Measurements from ENCODE around the gene FOXD1. TPM values are rescaled to one million over a fixed set of nuclear protein-coding genes. Genes with fewer than 3 reads are reported as not detected.

The FOXD1 gene
- total RNA-seq, 1 experiment from 2014 or later = 2.8 TPM

DNA sequence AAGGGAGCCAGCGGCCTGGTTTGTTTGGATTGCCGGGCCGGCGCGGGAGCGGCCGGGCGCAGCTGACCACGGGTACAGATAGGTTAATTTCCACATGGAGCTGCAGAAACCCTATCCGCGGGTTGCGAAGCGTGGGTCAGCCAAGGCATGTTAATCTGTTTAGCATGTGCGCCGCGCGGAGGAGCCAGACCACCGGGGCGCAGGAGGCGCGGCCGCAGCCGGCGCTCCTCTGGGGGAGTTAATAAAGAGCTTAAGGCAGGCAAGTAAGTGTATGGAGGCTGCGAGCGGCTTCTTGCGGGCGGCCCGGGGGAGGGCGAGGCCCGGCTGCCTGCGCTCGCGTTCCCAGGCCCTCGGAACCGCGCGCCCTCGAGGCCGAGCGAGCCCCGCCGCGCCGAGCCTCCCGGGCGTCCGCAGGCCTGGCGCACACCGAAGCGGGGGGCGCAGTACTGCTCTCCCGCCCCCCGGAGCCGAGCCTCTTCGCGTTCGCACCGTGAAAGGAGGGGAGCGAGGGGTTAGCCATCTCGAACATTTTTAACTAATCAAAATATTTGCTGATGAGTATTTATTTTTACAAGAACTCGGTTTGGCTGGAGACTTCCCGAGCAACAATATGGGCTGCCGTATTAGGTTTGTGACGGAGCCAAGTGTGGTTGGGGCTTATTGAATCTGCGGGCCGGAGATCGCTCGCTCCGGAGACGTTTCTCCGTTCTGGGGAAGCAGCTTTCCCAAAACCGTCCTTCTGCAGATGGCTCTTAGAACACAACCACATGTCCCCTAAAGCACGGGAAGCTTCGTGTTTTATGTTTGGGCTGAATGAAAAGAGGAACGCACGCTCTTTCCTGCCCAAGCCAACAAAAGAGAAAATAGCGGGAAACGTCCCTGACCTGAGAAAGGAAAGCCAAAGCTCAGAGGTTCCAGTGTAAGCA lies 28.8 kb downstream of the FOXD1 start:
- no TSS peak for BruUV-seq (replicated peaks)
- DNase-seq = peak in 1 of 2 experiments; percentile 23
- intact Hi-C loops (cut with micrococcal nuclease; ENCODE audit: unreplicated experiment) = loop anchor here (1.0 kb wide), 1 partner anchor 26 kb away; no protein-coding TSS in a partner anchor
- Mint-ChIP-seq H3K27ac (ENCODE audit: unreplicated experiment) (no peak overlapping the region), H3K27me3 (ENCODE audit: insufficient read depth, unreplicated experiment) (peaks cover 7% of the 10 kb centered on the region), H3K4me1 (ENCODE audit: low read depth, unreplicated experiment) (no peaks in the 10 kb centered on the region), H3K9me3 (ENCODE audit: unreplicated experiment) (no peaks in the 10 kb centered on the region), H3K36me3 (ENCODE audit: insufficient read depth, unreplicated experiment) (no peaks in the 10 kb centered on the region), H3K4me3 (ENCODE audit: unreplicated experiment) (peak overlapping the region; percentile 68)
- Histone ChIP-seq H3K27me3 (replicated peaks; ENCODE audit: control insufficient read depth, insufficient read depth, low read length) (no peaks in the 10 kb centered on the region), H3K4me3 (ENCODE audit: low read depth, low read length) (peak overlapping the region; percentile 34), H3K36me3 (ENCODE audit: control insufficient read depth, insufficient read depth, low read length) (no peaks in the 10 kb centered on the region), H3K4me1 (no peaks in the 10 kb centered on the region), H3K9me3 (no peaks in the 10 kb centered on the region)
- TF ChIP-seq, protein P1, sequence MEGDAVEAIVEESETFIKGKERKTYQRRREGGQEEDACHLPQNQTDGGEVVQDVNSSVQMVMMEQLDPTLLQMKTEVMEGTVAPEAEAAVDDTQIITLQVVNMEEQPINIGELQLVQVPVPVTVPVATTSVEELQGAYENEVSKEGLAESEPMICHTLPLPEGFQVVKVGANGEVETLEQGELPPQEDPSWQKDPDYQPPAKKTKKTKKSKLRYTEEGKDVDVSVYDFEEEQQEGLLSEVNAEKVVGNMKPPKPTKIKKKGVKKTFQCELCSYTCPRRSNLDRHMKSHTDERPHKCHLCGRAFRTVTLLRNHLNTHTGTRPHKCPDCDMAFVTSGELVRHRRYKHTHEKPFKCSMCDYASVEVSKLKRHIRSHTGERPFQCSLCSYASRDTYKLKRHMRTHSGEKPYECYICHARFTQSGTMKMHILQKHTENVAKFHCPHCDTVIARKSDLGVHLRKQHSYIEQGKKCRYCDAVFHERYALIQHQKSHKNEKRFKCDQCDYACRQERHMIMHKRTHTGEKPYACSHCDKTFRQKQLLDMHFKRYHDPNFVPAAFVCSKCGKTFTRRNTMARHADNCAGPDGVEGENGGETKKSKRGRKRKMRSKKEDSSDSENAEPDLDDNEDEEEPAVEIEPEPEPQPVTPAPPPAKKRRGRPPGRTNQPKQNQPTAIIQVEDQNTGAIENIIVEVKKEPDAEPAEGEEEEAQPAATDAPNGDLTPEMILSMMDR (IDR thresholded peaks at IDR 0.05; ENCODE audit: insufficient read depth in 1 of 2, low read depth in 1 of 2, low read length in 1 of 2, severe bottlenecking in 1 of 2, unreplicated experiment in 1 of 2) = no peak
- POLR2A ChIA-PET = no interaction called here
- CTCF ChIA-PET = interaction anchor here (1.5 kb wide), 1 partner anchor 203 kb away, joined by 4 read pairs; no protein-coding TSS in a partner anchor

DNA sequence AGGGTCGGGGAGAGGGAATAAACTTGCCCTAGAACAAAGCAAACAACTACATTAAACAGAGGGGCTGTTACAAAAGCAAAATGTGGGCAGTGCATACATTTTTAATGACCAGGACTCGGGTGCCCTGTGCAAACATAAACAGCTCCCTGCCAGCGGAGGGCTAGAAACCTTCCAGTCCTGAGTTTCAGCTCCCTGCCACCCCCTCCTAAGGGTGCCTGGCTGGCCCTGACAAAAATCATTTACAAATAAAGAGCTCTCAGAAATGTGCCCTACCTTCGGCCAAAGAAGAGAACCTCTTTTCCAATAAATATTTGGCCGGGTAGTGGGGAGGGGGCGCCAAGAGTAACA lies 29.5 kb downstream of the FOXD1 start:
- intact Hi-C loops (cut with micrococcal nuclease; ENCODE audit: unreplicated experiment) = loop anchor here (1.0 kb wide), 1 partner anchor 26 kb away; no protein-coding TSS in a partner anchor
- H3K36me3 Mint-ChIP-seq (ENCODE audit: insufficient read depth, unreplicated experiment) = no peaks in the 10 kb centered on the region
- H3K9me3 ChIP-seq = no peaks in the 10 kb centered on the region; the same call in 1 of the 2 replicates
- TF ChIP-seq, protein P1 (IDR thresholded peaks at IDR 0.05; ENCODE audit: insufficient read depth in 1 of 2, low read depth in 1 of 2, low read length in 1 of 2, severe bottlenecking in 1 of 2, unreplicated experiment in 1 of 2) = no peak
- DNase-seq = no peak
- H3K27me3 ChIP-seq (replicated peaks; ENCODE audit: control insufficient read depth, insufficient read depth, low read length) = no peaks in the 10 kb centered on the region
- H3K4me1 ChIP-seq = no peaks in the 10 kb centered on the region
- H3K4me3 Mint-ChIP-seq (ENCODE audit: unreplicated experiment) = peak overlapping the region; percentile 68
- no TSS peak for BruUV-seq (replicated peaks)
- no peaks in the 10 kb centered on the region for H3K4me1 Mint-ChIP-seq (ENCODE audit: low read depth, unreplicated experiment)
- ChIA-PET CTCF (interaction anchor here (1.5 kb wide), 1 partner anchor 203 kb away, joined by 4 read pairs; no protein-coding TSS in a partner anchor), POLR2A (no interaction called here)
- peaks cover 4% of the 10 kb centered on the region for H3K27me3 Mint-ChIP-seq (ENCODE audit: insufficient read depth, unreplicated experiment)
- H3K4me3 ChIP-seq (ENCODE audit: low read depth, low read length) = peak overlapping the region; percentile 34
- H3K9me3 Mint-ChIP-seq (ENCODE audit: unreplicated experiment) = no peaks in the 10 kb centered on the region
- no peaks in the 10 kb centered on the region for H3K36me3 ChIP-seq (ENCODE audit: control insufficient read depth, insufficient read depth, low read length)
- no peak overlapping the region for H3K27ac Mint-ChIP-seq (ENCODE audit: unreplicated experiment)

DNA sequence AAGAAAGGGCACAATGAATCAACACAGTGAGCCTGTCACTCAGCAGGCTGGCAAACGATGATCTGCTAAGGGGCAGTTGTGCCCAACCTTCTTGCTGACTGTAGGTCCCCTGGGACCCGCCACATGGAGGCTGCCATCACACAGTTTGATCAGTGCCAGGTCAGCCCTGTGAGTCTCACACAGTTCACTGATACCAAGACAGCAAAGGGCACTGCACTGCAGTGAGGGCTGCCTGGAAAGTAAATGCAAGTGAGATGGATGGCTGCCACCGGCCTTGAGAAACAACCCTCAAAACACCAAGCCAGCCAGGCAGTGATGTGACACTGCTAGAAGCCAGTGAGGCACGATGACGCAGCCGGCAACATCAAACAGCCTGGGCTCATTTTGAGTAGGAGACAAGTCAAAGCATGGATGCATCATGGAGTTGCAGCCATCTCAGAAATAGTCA lies 30.3 kb downstream of the FOXD1 start:
- Histone ChIP-seq H3K9me3 (no peaks in the 10 kb centered on the region; the same call in 1 of the 2 replicates), H3K27me3 (replicated peaks; ENCODE audit: control insufficient read depth, insufficient read depth, low read length) (no peaks in the 10 kb centered on the region), H3K4me3 (ENCODE audit: low read depth, low read length) (no peak overlapping the region), H3K36me3 (ENCODE audit: control insufficient read depth, insufficient read depth, low read length) (no peaks in the 10 kb centered on the region), H3K4me1 (no peaks in the 10 kb centered on the region)
- TF ChIP-seq, protein P1 (IDR thresholded peaks at IDR 0.05; ENCODE audit: insufficient read depth in 1 of 2, low read depth in 1 of 2, low read length in 1 of 2, severe bottlenecking in 1 of 2, unreplicated experiment in 1 of 2) = no peak
- CTCF ChIA-PET = no interaction called here
- Mint-ChIP-seq H3K4me1 (ENCODE audit: low read depth, unreplicated experiment) (no peaks in the 10 kb centered on the region), H3K9me3 (ENCODE audit: unreplicated experiment) (no peaks in the 10 kb centered on the region), H3K4me3 (ENCODE audit: unreplicated experiment) (no peak overlapping the region), H3K36me3 (ENCODE audit: insufficient read depth, unreplicated experiment) (no peaks in the 10 kb centered on the region), H3K27me3 (ENCODE audit: insufficient read depth, unreplicated experiment) (peaks cover 4% of the 10 kb centered on the region), H3K27ac (ENCODE audit: unreplicated experiment) (no peak overlapping the region)
- intact Hi-C loops (cut with micrococcal nuclease; ENCODE audit: unreplicated experiment) = no loop called here
- POLR2A ChIA-PET = no interaction called here
- no peak for DNase-seq
- no TSS peak for BruUV-seq (replicated peaks)
